ENCODE data around the gene KDM3A. TPM values are rescaled to one million over a fixed set of nuclear protein-coding genes. Genes with fewer than 3 reads are reported as not detected.
"Not testable (repeated sequence)": the region's sequence is repeated elsewhere in the genome, so short reads cannot be mapped to it uniquely, and the experiment has no call there.

The KDM3A gene
- polyA plus RNA-seq, 4 donors, result 37.6 to 67.1 (median 59.1) TPM

DNA sequence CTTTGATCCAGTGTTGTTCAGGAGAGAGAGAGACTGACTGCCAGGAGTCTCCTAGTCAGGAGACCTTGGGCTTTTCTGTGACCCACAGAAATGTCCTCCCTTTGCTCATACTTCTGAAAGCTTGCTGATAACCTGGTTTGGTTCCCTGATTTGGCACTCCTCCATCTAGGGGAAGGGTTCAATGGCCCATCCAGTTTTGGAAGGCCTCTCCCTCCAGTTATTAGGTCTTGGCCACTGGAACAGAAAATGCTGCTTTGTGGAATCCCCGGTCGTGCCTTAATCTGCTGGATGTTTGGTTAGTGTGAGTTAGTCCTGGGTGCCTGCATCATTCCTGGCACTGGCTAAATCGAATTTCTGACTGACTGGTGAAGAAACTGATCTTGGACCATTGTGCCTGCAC lies 35.7 kb downstream of the KDM3A start:
- no peak for DNase-seq (ENCODE audit: low read depth in 4 of 4, low spot score in 3 of 4)

DNA sequence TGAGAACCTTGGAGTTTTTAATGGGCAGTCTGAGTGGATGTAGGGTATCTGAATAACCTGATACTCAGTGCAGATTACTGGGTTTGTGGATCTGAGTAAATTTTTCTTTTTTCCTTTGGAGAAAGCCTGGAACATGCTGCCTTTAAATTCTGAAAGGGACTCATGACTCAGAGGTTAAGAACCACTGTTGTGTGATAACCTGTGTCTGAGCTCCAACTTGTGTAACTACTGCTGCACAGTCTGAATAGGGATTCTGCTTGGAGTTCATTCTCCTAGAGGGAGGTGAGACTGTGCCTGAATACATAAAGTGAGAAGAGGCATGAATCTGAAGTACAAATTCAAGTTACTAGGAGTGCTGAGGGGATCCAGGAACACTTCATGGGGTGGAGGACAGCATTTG lies 36.2 kb downstream of the KDM3A start:
- DNase-seq (ENCODE audit: low read depth in 4 of 4, low spot score in 3 of 4), result no peak

DNA sequence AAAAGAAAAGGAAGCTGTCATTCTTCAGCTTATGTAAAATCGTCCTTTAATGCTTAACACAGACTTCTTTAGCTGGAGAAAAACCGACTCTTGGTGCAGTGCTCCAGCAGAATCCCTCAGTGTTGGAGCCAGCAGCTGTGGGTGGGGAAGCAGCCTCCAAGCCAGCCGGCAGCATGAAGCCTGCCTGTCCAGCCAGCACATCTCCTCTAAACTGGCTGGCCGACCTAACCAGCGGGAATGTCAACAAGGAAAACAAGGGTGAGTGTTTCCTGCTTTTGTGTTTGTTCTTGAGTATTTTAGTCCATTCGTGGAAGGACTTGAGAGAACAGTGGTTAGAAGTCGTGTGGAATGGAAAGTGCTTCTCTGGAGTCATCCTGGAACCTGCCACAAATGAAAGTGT lies 38.9 kb downstream of the KDM3A start:
- no peak for DNase-seq (ENCODE audit: low read depth in 4 of 4, low spot score in 3 of 4)

DNA sequence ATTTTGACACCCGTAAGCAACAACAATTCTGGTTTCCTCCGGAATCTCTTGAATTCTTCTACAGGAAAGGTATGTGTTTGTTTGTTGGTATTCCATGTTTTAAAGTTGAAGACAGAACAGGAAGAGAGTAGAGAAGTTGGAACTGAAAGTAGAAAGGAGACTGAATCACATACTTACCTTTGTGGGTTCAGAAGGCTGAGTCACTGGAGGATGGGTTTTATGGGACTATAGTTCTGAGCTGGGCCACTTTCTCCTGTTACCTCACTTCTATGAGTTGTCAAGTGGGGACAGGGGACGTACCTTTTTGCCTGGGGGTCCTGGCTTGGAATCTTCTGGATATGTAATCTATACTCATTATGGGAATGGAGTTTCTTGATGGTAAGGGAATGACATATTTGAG lies 40.9 kb downstream of the KDM3A start:
- DNase-seq (ENCODE audit: low read depth in 4 of 4, low spot score in 3 of 4), result no peak

DNA sequence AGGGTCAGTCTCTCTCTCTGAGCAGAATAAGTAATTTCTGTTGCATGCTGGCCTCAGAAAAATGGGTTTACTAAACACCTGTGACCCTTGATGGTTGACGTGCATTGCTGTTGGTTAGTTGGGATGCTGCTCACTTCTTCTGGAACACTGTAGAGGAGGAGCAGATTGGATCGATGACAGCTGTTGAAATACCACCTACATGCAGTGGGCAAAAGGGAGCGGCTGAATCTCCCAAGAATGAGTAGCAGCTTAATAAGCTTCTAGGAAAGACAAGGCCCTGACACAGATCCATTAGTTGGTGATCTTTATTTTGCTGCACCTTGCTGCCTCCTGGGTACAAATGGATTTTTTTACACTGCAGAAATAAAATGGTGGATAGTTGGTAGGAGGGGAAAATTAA lies 43.2 kb downstream of the KDM3A start:
- no peak for DNase-seq (ENCODE audit: low read depth in 4 of 4, low spot score in 3 of 4)

DNA sequence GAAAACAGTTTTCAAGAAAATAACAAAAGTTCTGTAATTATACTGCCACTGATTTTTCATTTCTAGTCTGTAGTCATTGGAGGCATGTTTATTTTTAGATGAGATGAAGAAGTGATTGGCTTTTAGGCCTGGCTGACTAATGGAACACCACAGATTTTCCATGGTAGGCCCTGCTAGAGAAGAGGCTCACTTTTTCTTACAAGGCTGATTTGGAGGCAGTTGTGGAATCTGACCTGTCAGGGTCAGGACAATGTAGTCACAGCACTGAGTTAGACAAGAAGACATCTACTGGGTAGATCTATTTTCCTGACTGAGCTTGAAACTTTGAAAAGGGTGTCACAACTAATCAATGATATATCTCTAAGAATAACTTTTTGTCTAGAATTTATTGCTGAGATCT lies 43.9 kb downstream of the KDM3A start:
- no peak for DNase-seq (ENCODE audit: low read depth in 4 of 4, low spot score in 3 of 4)

DNA sequence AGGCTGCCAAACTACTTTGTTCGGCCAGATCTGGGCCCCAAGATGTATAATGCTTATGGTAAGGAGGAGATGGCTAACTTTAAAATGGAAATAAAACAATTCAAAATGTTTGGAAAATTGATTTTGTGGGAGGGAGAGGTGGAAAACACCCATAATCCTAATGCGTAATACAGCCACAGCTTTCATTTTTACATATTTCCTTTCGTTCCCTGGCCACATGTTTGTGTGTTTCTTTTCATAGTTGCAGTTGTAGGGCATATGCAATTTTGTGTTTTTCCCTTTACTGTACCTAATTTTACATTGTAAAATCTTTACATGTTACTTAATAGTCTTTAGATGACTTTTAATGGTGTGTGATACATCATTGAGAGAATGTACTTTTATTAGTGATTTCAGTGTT lies 44.6 kb downstream of the KDM3A start:
- DNase-seq (ENCODE audit: low read depth in 4 of 4, low spot score in 3 of 4), result no peak

DNA sequence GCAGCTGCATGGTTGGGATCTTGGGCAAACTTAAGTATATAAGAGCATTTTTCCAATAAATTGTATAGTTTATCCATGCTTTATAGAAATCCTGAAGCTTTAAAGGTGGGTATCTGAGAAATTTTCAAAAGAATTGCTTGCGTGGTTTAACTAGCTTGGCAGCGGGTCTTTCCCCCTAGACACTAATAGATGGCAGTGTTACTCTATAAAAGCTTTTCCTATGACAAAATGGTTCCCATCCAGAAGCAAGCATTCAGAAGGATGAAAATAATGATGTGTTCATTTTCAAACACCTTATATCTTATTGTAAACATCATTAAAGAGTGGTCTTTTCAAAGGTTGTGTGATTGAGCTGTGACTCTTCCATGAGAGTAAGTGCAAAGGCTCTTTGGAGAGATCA lies 45.9 kb downstream of the KDM3A start:
- DNase-seq (ENCODE audit: low read depth in 4 of 4, low spot score in 3 of 4), result no peak

DNA sequence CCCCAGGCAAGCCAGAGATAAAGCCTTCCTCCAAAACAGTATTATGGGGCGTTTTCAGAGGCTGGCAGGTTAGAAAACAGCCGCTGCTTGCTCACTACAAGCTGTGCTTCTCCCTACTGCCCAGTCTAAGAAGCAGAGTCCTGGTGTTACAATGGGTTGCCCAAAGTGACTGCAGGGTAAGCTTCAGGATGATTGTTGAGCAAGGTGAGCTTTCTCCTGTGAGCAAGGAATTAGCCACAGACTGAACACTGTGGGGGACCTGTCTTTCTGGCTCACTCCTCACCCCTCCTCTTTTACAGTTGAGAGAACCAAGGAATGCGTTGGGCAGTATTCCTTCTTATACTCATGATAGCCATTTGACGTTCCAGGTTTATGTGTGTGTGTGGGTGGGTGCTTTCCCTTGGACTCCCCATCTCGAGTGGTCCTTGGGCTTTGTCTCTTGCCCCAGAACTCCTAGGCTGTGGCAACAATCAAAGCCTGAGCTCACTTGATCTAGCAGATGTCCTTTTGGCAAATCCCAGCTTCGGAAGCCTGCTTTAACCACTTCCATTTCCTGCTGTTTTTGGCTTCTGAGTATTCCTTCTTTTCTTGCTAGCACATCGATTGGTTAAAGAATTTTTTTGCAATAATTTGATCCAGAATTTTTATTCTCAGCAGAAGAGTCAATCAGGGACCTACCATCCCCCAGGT lies 47.5 kb downstream of the KDM3A start:
- DNase-seq (ENCODE audit: low read depth in 4 of 4, low spot score in 3 of 4), result no peak

DNA sequence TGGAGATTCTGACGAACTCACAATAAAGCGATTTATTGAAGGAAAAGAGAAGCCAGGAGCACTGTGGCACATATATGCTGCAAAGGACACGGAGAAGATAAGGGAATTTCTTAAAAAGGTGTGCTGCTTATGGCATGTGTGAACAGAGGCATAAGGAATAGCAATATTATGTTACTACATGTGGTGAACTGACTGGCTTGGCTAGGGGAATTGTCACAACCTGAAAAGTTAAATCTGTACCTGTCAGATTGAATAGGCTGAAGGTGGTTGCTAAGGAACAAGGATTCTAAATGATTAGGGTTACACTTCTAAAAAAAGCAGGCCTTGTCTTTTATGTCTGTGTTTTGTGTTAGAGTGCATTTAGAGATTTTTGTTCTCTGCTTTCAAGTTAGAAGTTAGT lies 48.4 kb downstream of the KDM3A start:
- no peak for DNase-seq (ENCODE audit: low read depth in 4 of 4, low spot score in 3 of 4)

DNA sequence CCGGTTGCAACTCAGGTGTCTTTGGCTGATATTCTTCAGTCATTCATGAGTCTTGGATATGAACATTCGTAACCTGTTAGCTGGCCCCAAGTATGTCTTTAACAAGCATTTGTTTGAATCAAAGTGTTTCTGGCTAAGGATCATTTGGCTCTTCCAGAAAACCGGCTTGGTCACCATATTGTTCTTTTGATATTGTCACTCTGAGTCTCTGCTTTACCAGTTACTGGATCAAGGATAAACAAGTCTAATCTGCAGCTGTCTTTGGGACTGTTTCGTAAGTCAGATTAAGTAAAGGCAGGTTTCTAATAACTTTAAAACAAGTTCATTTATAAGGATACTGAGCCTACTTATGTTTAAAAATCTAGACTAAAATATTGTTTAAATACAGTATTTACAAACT lies 49.1 kb downstream of the KDM3A start:
- DNase-seq (ENCODE audit: low read depth in 4 of 4, low spot score in 3 of 4), result no peak

DNA sequence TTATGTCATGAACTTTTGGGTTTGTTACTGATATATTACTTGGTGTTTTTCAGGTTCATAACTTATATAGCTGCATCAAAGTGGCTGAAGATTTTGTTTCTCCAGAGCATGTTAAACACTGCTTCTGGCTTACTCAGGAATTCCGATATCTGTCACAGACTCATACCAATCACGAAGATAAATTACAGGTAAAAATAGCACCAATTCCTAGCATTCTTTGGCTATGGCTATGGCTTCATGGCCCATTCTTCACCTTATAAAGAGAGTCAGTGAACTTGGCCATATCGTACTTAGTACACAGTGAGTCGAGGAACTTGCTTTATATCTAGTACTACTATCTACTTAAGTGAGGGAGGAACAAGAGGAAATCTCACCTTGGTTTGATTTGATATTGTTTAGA lies 49.9 kb downstream of the KDM3A start:
- no peak for DNase-seq (ENCODE audit: low read depth in 4 of 4, low spot score in 3 of 4)

DNA sequence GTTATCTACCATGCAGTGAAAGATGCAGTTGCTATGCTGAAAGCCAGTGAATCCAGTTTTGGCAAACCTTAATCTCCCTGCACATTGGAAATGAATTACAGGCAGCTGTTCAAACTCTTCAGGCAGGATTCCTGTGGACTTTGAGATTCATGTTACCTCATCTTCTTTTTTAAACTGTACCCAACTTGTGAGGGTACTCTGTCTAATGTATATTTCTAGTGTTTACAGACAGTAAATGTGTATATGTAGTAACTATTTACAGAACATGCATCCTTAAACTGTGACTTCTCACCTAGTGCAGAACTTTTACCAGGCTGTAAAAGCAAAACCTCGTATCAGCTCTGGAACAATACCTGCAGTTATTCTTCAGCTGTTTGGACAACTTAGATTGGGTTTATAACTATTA lies 50.9 kb downstream of the KDM3A start:
- no peak for DNase-seq (ENCODE audit: low read depth in 4 of 4, low spot score in 3 of 4)

DNA sequence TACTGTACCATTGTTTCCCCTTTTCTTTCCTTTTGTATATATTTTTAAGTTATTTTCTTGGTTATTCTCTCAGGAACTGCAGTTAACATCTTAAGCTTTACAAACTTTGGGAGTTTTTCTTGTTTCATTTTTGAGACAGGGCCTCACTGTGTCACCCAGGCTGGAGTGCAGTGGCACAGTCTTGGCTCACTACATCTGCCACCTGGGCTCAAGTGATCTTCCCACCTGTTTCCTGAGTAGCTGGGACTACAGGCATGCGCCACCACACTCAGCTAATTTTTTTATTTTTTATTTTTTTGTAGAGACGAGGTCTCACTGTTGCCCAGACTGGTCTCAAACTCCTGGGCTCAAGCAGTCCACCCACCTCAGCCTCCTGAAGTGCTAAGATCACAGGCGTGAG lies 55.2 kb downstream of the KDM3A start:
- not testable (repeated sequence) for DNase-seq (ENCODE audit: low read depth in 4 of 4, low spot score in 3 of 4)

DNA sequence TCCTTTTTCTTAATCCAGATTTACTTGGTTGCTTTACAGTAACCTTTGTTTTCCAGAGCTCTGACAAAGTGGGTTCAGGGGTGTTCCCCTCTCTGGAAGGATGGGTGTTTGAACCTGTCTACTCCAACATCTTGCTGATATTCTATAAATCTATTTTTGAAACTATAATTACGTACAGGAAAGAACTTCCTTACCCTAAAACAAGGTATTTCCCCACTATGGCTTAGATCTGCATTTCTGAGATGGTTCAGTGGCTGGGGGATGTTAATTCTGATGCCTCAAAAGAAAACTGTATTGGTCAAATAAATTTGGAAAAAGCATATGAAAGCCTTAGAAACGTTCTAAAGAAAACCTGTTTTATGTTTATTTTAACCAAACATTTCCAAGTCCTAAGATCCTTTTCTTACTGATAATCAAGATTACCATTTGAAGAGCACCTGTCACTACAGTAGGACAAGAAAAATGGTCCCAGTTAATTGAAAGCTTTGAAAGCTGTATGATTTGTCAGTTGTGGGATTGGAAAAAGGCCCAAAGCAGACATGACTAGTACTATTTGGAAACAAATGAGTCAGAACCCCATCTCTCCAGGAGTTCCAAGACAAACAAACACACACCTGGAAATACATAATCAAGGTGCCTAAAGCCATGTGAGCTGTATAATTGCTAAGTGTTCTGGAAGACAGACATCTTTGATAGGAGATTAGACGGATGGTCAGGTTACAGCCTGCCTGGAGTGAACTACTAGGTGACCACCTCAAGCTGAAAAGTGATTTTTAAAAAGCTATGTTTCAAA lies 57.5 kb downstream of the KDM3A start:
- DNase-seq (ENCODE audit: low read depth in 4 of 4, low spot score in 3 of 4), result no peak

DNA sequence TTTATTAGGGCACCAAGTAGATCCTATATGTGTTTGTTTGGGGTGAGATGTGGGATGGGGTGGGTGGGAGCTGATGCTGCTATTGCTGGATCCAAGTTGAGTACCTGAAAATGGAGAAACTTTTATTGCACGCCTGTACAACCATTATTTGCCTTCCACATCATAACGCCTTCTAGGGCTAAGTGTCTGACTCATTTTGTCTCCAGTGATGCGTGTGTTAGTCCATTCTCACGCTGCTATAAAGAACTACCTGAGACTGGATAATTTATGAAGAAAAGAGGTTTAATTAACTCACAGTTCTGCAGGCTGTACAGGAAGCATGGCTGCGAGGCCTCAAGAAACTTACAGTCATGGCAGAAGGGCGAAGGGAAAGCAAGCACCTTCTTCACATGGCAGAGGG lies 58.2 kb downstream of the KDM3A start:
- DNase-seq (ENCODE audit: low read depth in 4 of 4, low spot score in 3 of 4), result no peak

DNA sequence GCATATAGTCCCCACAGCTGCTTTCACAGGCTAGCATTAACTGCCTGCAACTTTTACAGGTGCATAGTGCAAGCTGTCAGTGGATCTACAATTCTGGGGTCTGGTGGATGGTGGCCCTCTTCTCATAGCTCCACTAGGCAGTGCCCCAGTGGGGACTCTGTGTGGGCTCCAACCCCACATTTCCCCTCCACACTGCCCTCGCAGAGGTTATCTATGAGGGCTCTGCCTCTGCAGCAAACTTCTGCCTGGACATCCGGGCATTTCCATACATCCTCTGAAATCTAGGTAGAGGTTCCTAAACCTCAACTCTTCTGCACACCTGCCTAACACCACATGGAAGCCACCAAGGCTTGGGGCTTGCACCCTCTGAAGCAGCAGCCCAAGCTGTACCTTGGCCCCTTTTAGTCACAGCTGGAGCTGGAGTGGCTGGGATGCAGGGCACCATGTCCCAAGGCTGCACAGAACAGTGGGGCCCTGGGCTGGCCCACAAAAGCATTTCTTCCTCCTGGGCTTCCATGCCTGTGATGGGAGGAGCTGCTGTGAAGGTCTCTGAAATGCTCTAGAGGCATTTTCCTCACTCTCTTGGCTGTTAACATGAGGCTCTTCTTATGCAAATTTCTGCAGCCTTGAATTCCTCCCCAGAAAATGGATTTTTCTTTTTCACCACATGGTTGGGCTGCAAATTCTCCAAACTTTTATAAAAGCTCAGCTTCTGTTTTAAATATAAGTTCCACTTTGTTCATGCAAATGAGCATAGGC lies 59.3 kb downstream of the KDM3A start:
- DNase-seq (ENCODE audit: low read depth in 4 of 4, low spot score in 3 of 4), result no peak

DNA sequence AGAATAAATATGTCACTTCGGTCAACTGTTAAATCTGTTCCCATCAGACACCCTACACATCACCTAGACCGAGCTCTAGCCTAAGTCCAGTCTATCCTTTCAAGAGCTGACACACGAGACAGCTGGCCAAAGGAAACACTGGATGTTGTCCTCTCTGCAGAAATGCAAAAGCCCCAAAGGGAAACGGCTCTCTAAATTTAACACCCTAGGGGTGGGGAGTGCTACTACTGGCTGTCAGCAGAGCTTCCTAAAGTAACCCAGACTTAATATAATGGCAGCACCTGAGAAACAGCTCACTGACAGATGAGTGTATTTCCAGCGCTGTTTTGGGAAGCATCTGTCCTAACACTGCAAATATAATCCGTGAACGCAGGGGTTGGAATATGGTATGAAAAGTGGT lies 66.4 kb downstream of the KDM3A start:
- DNase-seq (ENCODE audit: low read depth in 4 of 4, low spot score in 3 of 4), result no peak

DNA sequence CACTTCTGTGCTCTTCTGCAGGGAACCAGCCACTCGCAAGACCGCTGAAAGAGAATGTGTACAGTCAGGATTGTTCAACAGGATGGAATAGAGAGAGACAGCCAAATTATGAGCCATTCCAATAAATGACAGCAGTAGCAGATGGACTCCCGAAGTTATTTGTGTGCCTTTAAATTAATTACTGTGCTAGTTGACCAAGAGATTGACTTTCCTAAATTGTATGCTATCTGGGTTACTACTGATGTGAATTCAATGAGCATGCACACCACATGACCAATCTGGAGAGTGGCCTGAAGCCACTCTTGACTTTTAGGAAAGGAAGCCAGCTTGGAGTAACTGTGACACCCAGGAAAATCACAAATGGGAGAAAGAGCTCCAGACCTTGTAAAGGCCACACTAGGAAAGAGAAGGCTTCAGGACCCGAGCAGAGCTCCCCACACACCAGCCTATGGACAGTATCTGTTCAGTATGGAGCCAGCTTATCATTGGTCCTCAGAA lies 69.3 kb downstream of the KDM3A start:
- DNase-seq (ENCODE audit: low read depth in 4 of 4, low spot score in 3 of 4), result no peak

DNA sequence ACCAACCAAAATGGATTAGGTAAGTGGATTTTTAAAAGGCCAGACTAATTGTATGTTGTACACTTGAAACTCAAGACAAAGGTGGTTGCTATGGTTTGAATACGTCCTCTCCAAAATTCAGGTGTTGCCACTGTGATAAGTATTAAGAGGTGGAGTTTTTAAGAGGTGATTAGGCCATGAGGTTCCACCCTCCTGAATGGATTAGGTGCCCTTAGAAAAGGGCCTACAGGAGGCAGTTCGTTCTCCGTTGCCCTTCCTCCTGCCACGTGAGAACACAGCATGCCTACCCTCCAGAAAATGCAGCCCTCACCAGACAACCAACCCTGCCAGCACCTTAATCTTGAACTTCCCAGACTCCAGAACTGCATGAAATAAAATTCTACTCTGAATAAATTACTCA lies 70.9 kb downstream of the KDM3A start:
- no peak for DNase-seq (ENCODE audit: low read depth in 4 of 4, low spot score in 3 of 4)

DNA sequence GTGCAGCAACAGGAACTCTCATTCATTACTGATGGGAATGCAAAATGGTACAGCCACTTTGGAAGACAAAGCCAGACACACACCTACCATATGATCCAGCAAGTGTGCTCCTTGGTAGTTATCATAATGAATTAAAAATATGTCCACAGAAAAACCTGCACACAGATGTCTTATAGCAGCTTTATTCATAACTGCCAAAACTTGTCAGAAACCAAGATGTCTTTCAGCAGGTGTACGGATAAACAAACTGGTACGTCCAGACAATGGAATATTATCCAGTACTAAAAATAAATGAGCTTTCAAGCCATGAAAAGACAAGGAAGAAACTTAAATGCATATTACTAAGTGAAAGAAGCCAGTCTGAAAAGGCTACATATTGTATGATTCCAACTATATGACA lies 71.7 kb downstream of the KDM3A start:
- DNase-seq (ENCODE audit: low read depth in 4 of 4, low spot score in 3 of 4), result no peak

Measured in left renal pelvis (tissue), 4 donors.